Ovary (tissue), 9 donors: ENCODE results near the gene INTS7. TPM values are rescaled to one million over a fixed set of nuclear protein-coding genes. Genes with fewer than 3 reads are reported as not detected.

Source experiments
- DNase-seq, 5 donors: peaks; one replicate each; pipeline ENCODE4 v3.0.0-alpha.2; 2019 to 2020
- H3K27ac ChIP-seq, 2 donors: fragments of 200-600 bp; one replicate each; pipeline versions ENCODE4 v1.5.1 to v1.8.0; 2019 to 2022
- H3K27me3 ChIP-seq: fragments of 200-600 bp; one replicate; pipeline ENCODE4 v1.8.0; 2022
- H3K36me3 ChIP-seq: fragments of 200-600 bp; sonication (generic); one replicate; pipeline ENCODE4 v1.5.1; 2019
- H3K4me1 ChIP-seq: one replicate; pipeline ENCODE4 v1.8.1; 2013; ENCODE audit warnings: mild to moderate bottlenecking, moderate library complexity; ENCODE audit not compliant: insufficient read depth
- H3K4me3 ChIP-seq: fragments of 200-600 bp; sonication (generic); one replicate; pipeline ENCODE4 v1.5.1; 2017
- H3K9me3 ChIP-seq, 2 donors: fragments of 200-600 bp in 1 of 2; sonication (generic) in 1 of 2; one replicate each; pipeline versions ENCODE4 v1.5.1 to v1.8.1; 2013 to 2019; ENCODE audit warnings: mild to moderate bottlenecking in 1 of 2, moderate library complexity in 1 of 2
- EP300 ChIP-seq: sonication (generic); formaldehyde crosslinking; IDR thresholded peaks from one replicate; pipeline ENCODE4 v1.6.1; 2017; ENCODE audit warnings: antibody characterized with exemption
- POLR2A ChIP-seq: fragments of 450-650 bp; IDR thresholded peaks from one replicate; pipeline ENCODE4 v1.6.1; 2017; ENCODE audit warnings: antibody characterized with exemption, mild to moderate bottlenecking, moderate library complexity
- WGBS, 3 donors: extraction: QIAGEN DNeasy Blood & Tissue Kit in 1 of 3; methylation state at CpG; one replicate each; pipeline versions ENCODE4 v1.1.5 to v1.1.7; 2013 to 2017; 5-methylcytosine and 5-hydroxymethylcytosine counted together
- intact Hi-C, 4 donors: fragments of 100-400 bp; cut with DNase I; formaldehyde crosslinking; loops; one replicate each; pipeline versions ENCODE4 v1.11.0 to v1.15.1; 2022 to 2023
- polyA plus RNA-seq, 2 donors: library from polyadenylated mRNA; stranded (reverse); fragments of 200-250 nt in 1 of 2; fragments of 350-450 nt in 1 of 2; fragmentation: Illumina TruSeq in 1 of 2; extraction: RNeasy Lipid Tissue Mini Kit (QIAGEN cat#74804) in 1 of 2; gene quantifications; one replicate each; pipeline ENCODE4 v1.2.3, GENCODE V29; 2013 to 2014
- total RNA-seq, 7 donors: library from RNA; depleted of rRNA in 2 of 7; stranded (reverse); fragments of >200 nt in 2 of 7; fragmentation: NEBNext Ultra II Directional in 3 of 7; extraction: Animal tissue kit (Norgen Biotek cat#: 25700) in 3 of 7; gene quantifications; one replicate each; pipeline versions ENCODE4 v1.1.0 to v1.2.4, GENCODE V29; 2016 to 2023
- TF ChIP-seq, protein P1 (sequence below), 3 donors: fragments of 450-650 bp in 2 of 3; fragments of 200-600 bp in 1 of 3; IDR thresholded peaks; one replicate each; pipeline versions ENCODE4 v1.5.1 to v1.8.0; 2016 to 2022; ENCODE audit warnings: antibody characterized with exemption in 3 of 3, mild to moderate bottlenecking in 1 of 3
- donor health status: DM: no; HTN: no; CAD: no; lungs with moderate emphysema.
- donor health status: DM: no; HTN: no; CAD: no.
- donor health status: Bipolar disorder and iron deficiency.
- donor health status: DM: yes; HTN: yes; CAD: no.
- donor health status: DM: no; HTN: no; CAD: no.
- donor health status: DM: yes; HTN: yes; CAD: no.

Gene INTS7
- total and polyA plus RNA-seq, 9 donors: 4.0 to 19.1 (median 7.0) TPM

DNA sequence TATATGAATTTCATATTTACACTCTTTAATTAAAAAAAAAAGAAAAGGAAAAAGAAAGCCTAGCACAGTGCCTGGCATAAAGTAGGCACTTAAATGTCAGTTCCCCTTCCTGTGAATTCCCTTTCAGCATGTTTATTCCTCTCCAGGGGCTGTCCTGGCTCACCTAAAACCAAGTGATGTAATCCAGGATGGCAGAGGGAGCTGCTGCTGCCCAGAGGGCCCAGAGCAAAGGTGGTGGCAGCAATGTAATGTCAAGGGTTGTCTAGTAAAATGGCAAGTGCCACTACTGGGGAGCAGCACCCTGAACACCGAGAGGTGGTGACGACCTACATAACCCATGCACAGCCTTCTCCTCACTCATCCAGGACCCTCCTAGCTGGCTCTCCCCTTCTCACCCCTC is 126.4 kb downstream of the INTS7 start:
- 74 to 82% (median 77%) methylated on average over 2 of the region's 2 CpGs for WGBS, 3 donors
- Histone ChIP-seq H3K36me3 (no peaks in the 10 kb centered on the region), H3K27ac (no peak overlapping the region), H3K4me1 (no peaks in the 10 kb centered on the region), H3K27me3 (no peaks in the 10 kb centered on the region), H3K9me3 (no peaks in the 10 kb centered on the region), H3K4me3 (no peak overlapping the region)
- no peak for DNase-seq
- intact Hi-C loops: no loop called here
- TF ChIP-seq, protein P1, sequence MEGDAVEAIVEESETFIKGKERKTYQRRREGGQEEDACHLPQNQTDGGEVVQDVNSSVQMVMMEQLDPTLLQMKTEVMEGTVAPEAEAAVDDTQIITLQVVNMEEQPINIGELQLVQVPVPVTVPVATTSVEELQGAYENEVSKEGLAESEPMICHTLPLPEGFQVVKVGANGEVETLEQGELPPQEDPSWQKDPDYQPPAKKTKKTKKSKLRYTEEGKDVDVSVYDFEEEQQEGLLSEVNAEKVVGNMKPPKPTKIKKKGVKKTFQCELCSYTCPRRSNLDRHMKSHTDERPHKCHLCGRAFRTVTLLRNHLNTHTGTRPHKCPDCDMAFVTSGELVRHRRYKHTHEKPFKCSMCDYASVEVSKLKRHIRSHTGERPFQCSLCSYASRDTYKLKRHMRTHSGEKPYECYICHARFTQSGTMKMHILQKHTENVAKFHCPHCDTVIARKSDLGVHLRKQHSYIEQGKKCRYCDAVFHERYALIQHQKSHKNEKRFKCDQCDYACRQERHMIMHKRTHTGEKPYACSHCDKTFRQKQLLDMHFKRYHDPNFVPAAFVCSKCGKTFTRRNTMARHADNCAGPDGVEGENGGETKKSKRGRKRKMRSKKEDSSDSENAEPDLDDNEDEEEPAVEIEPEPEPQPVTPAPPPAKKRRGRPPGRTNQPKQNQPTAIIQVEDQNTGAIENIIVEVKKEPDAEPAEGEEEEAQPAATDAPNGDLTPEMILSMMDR (IDR thresholded peaks at IDR 0.05): no peak
- no peak for TF ChIP-seq POLR2A
- no peak for TF ChIP-seq EP300

DNA sequence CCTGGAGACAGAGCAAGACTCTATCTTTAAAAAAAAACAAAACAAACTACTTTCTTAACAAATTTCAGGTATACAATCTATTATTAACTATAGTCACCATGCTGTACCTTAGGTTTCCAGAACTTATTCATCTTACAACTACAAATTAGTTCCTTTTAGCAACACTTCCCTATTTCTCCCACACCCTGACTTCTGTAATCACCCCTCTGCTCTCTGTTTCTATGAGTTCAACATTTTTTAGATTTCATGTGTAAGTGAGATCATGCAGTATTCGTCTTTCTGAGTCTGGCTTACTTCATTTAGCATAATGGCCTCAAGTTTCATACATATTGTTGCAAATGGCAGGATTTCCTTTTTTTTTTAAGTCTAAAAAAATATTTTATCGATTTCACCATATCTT is 126.9 kb downstream of the INTS7 start:
- DNase-seq: no peak
- TF ChIP-seq, protein P1 (IDR thresholded peaks at IDR 0.05): no peak
- TF ChIP-seq POLR2A: no peak
- TF ChIP-seq EP300: no peak
- Histone ChIP-seq H3K4me1 (no peaks in the 10 kb centered on the region), H3K27ac (no peak overlapping the region), H3K4me3 (no peak overlapping the region), H3K27me3 (no peaks in the 10 kb centered on the region), H3K36me3 (no peaks in the 10 kb centered on the region), H3K9me3 (no peaks in the 10 kb centered on the region)
- 54 to 64% (median 62%) methylated on average over 2 of the region's 2 CpGs for WGBS, 3 donors
- intact Hi-C loops: no loop called here

DNA sequence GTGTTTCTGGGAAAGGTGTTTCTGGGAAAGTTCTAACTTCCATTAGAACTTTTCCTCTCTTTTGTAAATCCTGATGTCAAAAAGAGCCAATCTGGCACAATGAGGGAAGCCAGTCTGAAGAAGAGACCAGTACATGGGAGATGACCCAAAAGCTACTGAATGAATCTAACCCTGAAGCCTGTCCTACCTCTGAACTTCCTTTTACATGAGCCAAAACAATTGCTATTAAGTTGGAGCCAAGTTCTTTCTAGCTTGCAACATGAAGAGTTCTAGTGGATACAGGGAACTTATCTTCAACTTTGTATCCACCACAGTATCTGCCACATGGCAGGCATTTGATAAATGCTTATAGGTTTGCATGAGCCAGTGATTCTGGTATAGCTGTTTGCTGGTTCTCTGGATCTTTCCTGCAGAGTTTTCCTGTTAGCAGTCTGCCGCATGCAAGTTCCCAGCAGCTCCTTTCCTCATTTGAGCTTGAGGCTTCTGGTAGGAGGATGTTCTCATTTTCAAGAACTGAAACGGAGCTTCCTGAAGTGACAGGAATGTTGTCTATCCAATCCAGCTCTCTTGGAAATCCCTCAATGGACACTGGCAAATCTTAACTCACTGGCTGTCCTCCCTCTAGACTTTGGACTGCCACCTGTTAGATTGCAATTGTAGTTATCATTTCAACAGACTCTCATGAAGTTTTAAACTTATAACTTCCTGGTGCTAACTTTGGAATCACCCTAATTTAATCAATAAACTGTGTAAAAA is 131.7 kb downstream of the INTS7 start:
- Histone ChIP-seq H3K27ac (no peak overlapping the region), H3K27me3 (no peaks in the 10 kb centered on the region), H3K4me1 (no peaks in the 10 kb centered on the region), H3K9me3 (no peaks in the 10 kb centered on the region), H3K36me3 (no peaks in the 10 kb centered on the region), H3K4me3 (no peak overlapping the region)
- no peak for DNase-seq
- WGBS, 3 donors: 46 to 65% (median 50%) methylated on average over 2 of the region's 2 CpGs
- TF ChIP-seq, protein P1 (IDR thresholded peaks at IDR 0.05): no peak
- TF ChIP-seq EP300: no peak
- TF ChIP-seq POLR2A: no peak
- intact Hi-C loops: no loop called here

DNA sequence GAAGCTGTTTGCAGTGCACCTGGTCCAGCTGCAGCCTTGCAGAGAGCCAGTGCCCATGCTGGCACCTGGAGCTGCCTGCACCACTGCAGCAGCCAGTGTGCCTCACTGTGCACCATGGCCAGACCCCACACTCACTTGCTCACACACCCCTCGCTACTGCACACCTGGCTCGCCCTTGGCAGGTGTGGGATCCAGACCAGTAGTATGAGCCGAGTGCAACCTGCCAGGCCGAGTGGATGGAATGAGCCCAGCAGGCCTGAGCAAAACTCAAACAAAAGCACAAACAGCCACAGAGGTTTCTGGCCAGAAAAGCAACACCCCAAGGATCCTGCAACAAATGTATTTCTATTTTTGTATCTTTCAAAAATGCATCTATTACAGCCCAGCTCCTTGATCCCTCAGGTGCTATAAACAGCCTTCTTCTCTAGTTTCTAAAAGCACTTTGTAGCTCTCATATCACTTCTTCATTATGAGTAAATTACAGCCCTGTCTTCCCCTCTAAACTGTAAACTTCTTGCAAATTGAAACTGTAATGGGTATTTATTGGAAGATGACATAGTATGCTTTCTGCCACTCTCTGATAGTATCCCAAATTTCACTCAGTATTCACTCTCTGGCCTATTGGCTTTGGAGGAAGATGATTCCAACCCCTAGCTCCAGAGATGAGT is 132.6 kb downstream of the INTS7 start:
- WGBS, 3 donors: 80 to 86% (median 86%) methylated on average over 4 of the region's 4 CpGs
- no peak overlapping the region for H3K27ac ChIP-seq
- DNase-seq: no peak
- H3K9me3 ChIP-seq: no peaks in the 10 kb centered on the region
- H3K27me3 ChIP-seq: no peaks in the 10 kb centered on the region
- TF ChIP-seq, protein P1 (IDR thresholded peaks at IDR 0.05): no peak
- TF ChIP-seq POLR2A: no peak
- no peak for TF ChIP-seq EP300
- intact Hi-C loops: no loop called here
- no peaks in the 10 kb centered on the region for H3K36me3 ChIP-seq
- no peaks in the 10 kb centered on the region for H3K4me1 ChIP-seq
- H3K4me3 ChIP-seq: no peak overlapping the region
